Endodermal cell (in vitro differentiated cells): Measurements from ENCODE around the gene CPED1. TPM values are rescaled to one million over a fixed set of nuclear protein-coding genes. Genes with fewer than 3 reads are reported as not detected.

Experiments
- DNase-seq: peaks from one replicate; pipeline ENCODE4 v3.0.0-alpha.2; 2017
- H3K27ac ChIP-seq: 2 replicates; pipeline ENCODE4 v1.5.1; 2013; ENCODE audit warnings: mild to moderate bottlenecking, low read depth, low read length, moderate library complexity
- H3K27me3 ChIP-seq: 2 replicates; pipeline ENCODE4 v1.6.1; 2013; ENCODE audit warnings: mild to moderate bottlenecking, low read length, moderate library complexity; ENCODE audit not compliant: insufficient read depth, control insufficient read depth, poor library complexity, severe bottlenecking
- H3K36me3 ChIP-seq: 2 replicates; pipeline ENCODE4 v1.7.0; 2013; ENCODE audit warnings: mild to moderate bottlenecking, low read length, moderate library complexity; ENCODE audit not compliant: control insufficient read depth, insufficient read depth
- H3K4me1 ChIP-seq: one replicate; pipeline ENCODE4 v1.7.0; 2013; ENCODE audit warnings: low read length; ENCODE audit not compliant: control insufficient read depth, insufficient read depth
- H3K4me3 ChIP-seq: 2 replicates; pipeline ENCODE4 v1.5.1; 2013; ENCODE audit warnings: mild to moderate bottlenecking, low read length, moderate library complexity
- H3K9ac ChIP-seq: 2 replicates; pipeline ENCODE4 v1.6.1; 2013; ENCODE audit warnings: mild to moderate bottlenecking, low read length, moderate library complexity; ENCODE audit not compliant: poor library complexity, severe bottlenecking; ENCODE audit errors: extremely low read depth
- H3K9me3 ChIP-seq: 2 replicates; pipeline ENCODE4 v1.6.1; 2013; ENCODE audit warnings: mild to moderate bottlenecking, low read length, moderate library complexity; ENCODE audit not compliant: control insufficient read depth
- H3K27ac Mint-ChIP-seq: 2 replicates; pipeline ENCODE4 v1.8.0; 2020; ENCODE audit warnings: mixed read lengths
- H3K27me3 Mint-ChIP-seq: 2 replicates; pipeline ENCODE4 v1.8.0; 2021; ENCODE audit warnings: mild to moderate bottlenecking, mixed read lengths; ENCODE audit not compliant: insufficient read depth
- H3K36me3 Mint-ChIP-seq: 2 replicates; pipeline ENCODE4 v1.8.0; 2020; ENCODE audit warnings: low read depth, mixed read lengths
- H3K4me1 Mint-ChIP-seq: 2 replicates; pipeline ENCODE4 v1.8.0; 2020; ENCODE audit warnings: mixed read lengths
- H3K4me3 Mint-ChIP-seq: 2 replicates; pipeline ENCODE4 v1.8.0; 2020; ENCODE audit warnings: mild to moderate bottlenecking, moderate library complexity, mixed read lengths
- H3K9me3 Mint-ChIP-seq: 2 replicates; pipeline ENCODE4 v1.8.0; 2020; ENCODE audit warnings: mild to moderate bottlenecking, mixed read lengths
- CTCF ChIP-seq: fragments of 200-600 bp; sonication (generic); conservative IDR thresholded peaks from 2 replicates; pipeline ENCODE4 v1.5.0; 2021; ENCODE audit warnings: antibody characterized with exemption, mild to moderate bottlenecking
- WGBS, 2 experiments: methylation state at CpG; one replicate each; pipeline versions ENCODE4 v1.1.5 to v1.1.7; 2013; ENCODE audit warnings: missing lambda C conversion rate in 2 of 2, mixed read lengths in 1 of 2; ENCODE audit not compliant: insufficient coverage in 1 of 2, insufficient read length in 1 of 2; 5-methylcytosine and 5-hydroxymethylcytosine counted together
- total RNA-seq, 2 donors: library from RNA; stranded (reverse); fragmentation: NEBNext Ultra II Directional in 1 of 2; extraction: Animal tissue kit (Norgen Biotek cat#: 25700) in 1 of 2; gene quantifications; 2 replicates in 1 of 2; 3 replicates in 1 of 2; pipeline ENCODE4 v1.2.1, GENCODE V29; 2021

The CPED1 gene
- total RNA-seq, 2 donors from 2014 or later = 1.1 TPM; not detected in 1

DNA sequence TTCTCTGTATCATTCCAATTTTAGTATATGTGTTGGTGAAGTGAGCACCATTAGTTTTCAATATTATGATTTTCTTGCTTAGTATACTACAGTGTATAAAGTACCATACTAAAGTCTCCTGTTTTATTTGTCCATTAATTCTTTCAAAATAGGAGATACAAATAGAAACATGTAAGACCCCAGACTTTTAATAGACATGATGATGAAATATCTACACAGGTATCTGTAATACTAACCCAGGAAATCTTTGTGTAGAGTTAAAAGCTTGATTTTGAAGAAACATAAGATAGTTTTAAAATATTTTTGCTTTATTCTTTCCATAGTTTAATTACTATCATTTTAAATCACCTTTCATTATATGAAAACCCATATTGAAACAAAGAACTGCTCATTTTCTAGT is 206.5 kb downstream of the CPED1 start:
- no peaks in the 10 kb centered on the region for H3K9me3 Mint-ChIP-seq
- Histone ChIP-seq H3K4me1 (no peaks in the 10 kb centered on the region), H3K36me3 (no peaks in the 10 kb centered on the region), H3K27me3 (no peaks in the 10 kb centered on the region), H3K4me3 (no peak overlapping the region), H3K27ac (no peak overlapping the region), H3K9ac (no peak overlapping the region), H3K9me3 (no peaks in the 10 kb centered on the region)
- H3K27me3 Mint-ChIP-seq = no peaks in the 10 kb centered on the region
- TF ChIP-seq CTCF = no peak
- H3K27ac Mint-ChIP-seq = no peak overlapping the region
- H3K36me3 Mint-ChIP-seq = no peaks in the 10 kb centered on the region
- DNase-seq = no peak
- H3K4me1 Mint-ChIP-seq = no peaks in the 10 kb centered on the region
- no peak overlapping the region for H3K4me3 Mint-ChIP-seq

- H3K27ac Mint-ChIP-seq = no peak overlapping the region
- no peak overlapping the region for H3K27ac ChIP-seq
- 92 to 100% methylated on average over 1 to 3 of the region's 3 CpGs for WGBS, 2 experiments
Observed at GRCh38 chr7:121195874-121196273, 207.4 kb downstream of the CPED1 start.

GRCh38 chr7:121196286-121196685 is 207.8 kb downstream of the CPED1 start:
- Mint-ChIP-seq H3K4me3 (no peak overlapping the region), H3K36me3 (no peaks in the 10 kb centered on the region), H3K27me3 (peaks cover 1% of the 10 kb centered on the region), H3K4me1 (no peaks in the 10 kb centered on the region), H3K9me3 (no peaks in the 10 kb centered on the region), H3K27ac (no peak overlapping the region)
- no peaks in the 10 kb centered on the region for H3K27me3 ChIP-seq
- no peak overlapping the region for H3K27ac ChIP-seq
- no peak overlapping the region for H3K4me3 ChIP-seq
- no peak for TF ChIP-seq CTCF
- H3K9ac ChIP-seq = no peak overlapping the region
- no peaks in the 10 kb centered on the region for H3K4me1 ChIP-seq
- no peak for DNase-seq
- H3K36me3 ChIP-seq = no peaks in the 10 kb centered on the region
- H3K9me3 ChIP-seq = no peaks in the 10 kb centered on the region

More at GRCh38 chr7:121195874-121196273, 207.4 kb downstream of the CPED1 start:
- H3K36me3 ChIP-seq = no peaks in the 10 kb centered on the region
- no peak overlapping the region for H3K4me3 Mint-ChIP-seq
- H3K36me3 Mint-ChIP-seq = no peaks in the 10 kb centered on the region
- H3K4me1 Mint-ChIP-seq = no peaks in the 10 kb centered on the region
- H3K9ac ChIP-seq = no peak overlapping the region
- no peaks in the 10 kb centered on the region for H3K9me3 Mint-ChIP-seq
- no peaks in the 10 kb centered on the region for H3K27me3 ChIP-seq
- H3K9me3 ChIP-seq = no peaks in the 10 kb centered on the region
- DNase-seq = no peak
- H3K27me3 Mint-ChIP-seq = no peaks in the 10 kb centered on the region
- TF ChIP-seq CTCF = no peak
- H3K4me3 ChIP-seq = no peak overlapping the region
- no peaks in the 10 kb centered on the region for H3K4me1 ChIP-seq
